Mesothelial cell of epicardium (in vitro differentiated cells): Measurements from ENCODE around the gene TCERG1L. TPM values are rescaled to one million over a fixed set of nuclear protein-coding genes. Genes with fewer than 3 reads are reported as not detected.

Source experiments
- DNase-seq, 2 experiments: peaks; one replicate each; pipeline ENCODE4 v3.0.0; 2021; ENCODE audit warnings: low spot score in 2 of 2; ENCODE audit not compliant: unreplicated experiment in 2 of 2
- H3K27ac Mint-ChIP-seq: 2 replicates; pipeline ENCODE4 v1.8.0; 2021; ENCODE audit warnings: mixed read lengths
- H3K27me3 Mint-ChIP-seq: 2 replicates; pipeline ENCODE4 v1.8.0; 2021; ENCODE audit warnings: low read depth, mixed read lengths
- H3K36me3 Mint-ChIP-seq: 2 replicates; pipeline ENCODE4 v1.8.0; 2021; ENCODE audit warnings: mixed read lengths
- H3K4me1 Mint-ChIP-seq: 2 replicates; pipeline ENCODE4 v1.8.0; 2021; ENCODE audit warnings: mixed read lengths
- H3K4me3 Mint-ChIP-seq: 2 replicates; pipeline ENCODE4 v1.8.0; 2021; ENCODE audit warnings: mild to moderate bottlenecking, moderate library complexity, mixed read lengths
- H3K9me3 Mint-ChIP-seq: 2 replicates; pipeline ENCODE4 v1.8.0; 2021; ENCODE audit warnings: mixed read lengths
- CTCF ChIP-seq: fragments of 200-600 bp; sonication (generic); IDR thresholded peaks from one replicate; pipeline ENCODE4 v1.5.0; 2021; ENCODE audit warnings: antibody characterized with exemption; ENCODE audit not compliant: unreplicated experiment
- total RNA-seq: library from RNA; stranded (reverse); gene quantifications from 3 replicates; pipeline ENCODE4 v1.2.1, GENCODE V29; 2021

Gene TCERG1L
- total RNA-seq, 1 donor from 2014 or later, result 0.63 TPM

GRCh38 chr10:131219584-131219886, 92.0 kb downstream of the TCERG1L start:
- no peak for TF ChIP-seq CTCF
- no peak overlapping the region for H3K4me3 Mint-ChIP-seq
- H3K27ac Mint-ChIP-seq, result no peak overlapping the region
- no peak for DNase-seq
- no peaks in the 10 kb centered on the region for H3K4me1 Mint-ChIP-seq
- H3K27me3 Mint-ChIP-seq, result peaks cover 4% of the 10 kb centered on the region
- H3K9me3 Mint-ChIP-seq, result no peaks in the 10 kb centered on the region
- no peaks in the 10 kb centered on the region for H3K36me3 Mint-ChIP-seq

- Mint-ChIP-seq H3K4me3 (no peak overlapping the region), H3K27me3 (peaks cover 4% of the 10 kb centered on the region), H3K36me3 (no peaks in the 10 kb centered on the region), H3K4me1 (no peaks in the 10 kb centered on the region), H3K27ac (no peak overlapping the region), H3K9me3 (no peaks in the 10 kb centered on the region)
- no peak for TF ChIP-seq CTCF
- no peak for DNase-seq
Observed at GRCh38 chr10:131218811-131219583, 92.5 kb downstream of the TCERG1L start.

DNA sequence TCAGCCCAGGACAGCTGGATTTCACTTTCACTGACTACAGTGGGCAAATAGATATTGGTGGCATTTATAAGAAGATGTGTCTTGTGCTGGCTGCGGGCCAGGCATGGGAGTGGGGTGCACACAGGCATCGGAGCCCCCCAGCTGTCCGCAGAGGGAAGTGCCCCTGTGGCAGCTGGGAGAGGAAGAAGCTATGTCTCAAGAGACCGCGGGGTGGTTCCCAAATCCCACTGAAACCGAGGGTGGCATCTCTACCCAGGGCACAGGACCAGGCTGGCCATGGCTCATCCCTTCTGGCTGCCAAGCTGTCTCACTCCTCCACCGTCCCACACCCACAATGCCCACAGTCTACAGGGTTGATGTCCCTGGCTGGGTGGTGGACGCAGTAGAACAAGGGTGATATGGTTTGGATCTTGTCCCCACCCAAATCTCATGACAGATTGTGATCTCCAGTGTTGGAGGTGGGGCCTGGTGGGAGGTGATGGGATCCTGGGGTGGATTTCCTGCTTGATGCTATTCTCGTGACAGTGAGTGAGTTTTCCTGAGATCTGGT, 94.8 kb downstream of the TCERG1L start:
- Mint-ChIP-seq H3K4me1 (no peaks in the 10 kb centered on the region), H3K4me3 (no peak overlapping the region), H3K27me3 (peaks cover 2% of the 10 kb centered on the region), H3K9me3 (no peaks in the 10 kb centered on the region), H3K27ac (no peak overlapping the region), H3K36me3 (no peaks in the 10 kb centered on the region)
- DNase-seq, result peak in 1 of 2 experiments; percentile 5
- TF ChIP-seq CTCF, result no peak

- peak in 1 of 2 experiments; percentile 3 for DNase-seq
- Mint-ChIP-seq H3K9me3 (no peaks in the 10 kb centered on the region), H3K27me3 (peaks cover 2% of the 10 kb centered on the region), H3K4me1 (no peaks in the 10 kb centered on the region), H3K36me3 (no peaks in the 10 kb centered on the region), H3K4me3 (no peak overlapping the region), H3K27ac (no peak overlapping the region)
- no peak for TF ChIP-seq CTCF
Observed at GRCh38 chr10:131215776-131216175, 95.7 kb downstream of the TCERG1L start.

DNA sequence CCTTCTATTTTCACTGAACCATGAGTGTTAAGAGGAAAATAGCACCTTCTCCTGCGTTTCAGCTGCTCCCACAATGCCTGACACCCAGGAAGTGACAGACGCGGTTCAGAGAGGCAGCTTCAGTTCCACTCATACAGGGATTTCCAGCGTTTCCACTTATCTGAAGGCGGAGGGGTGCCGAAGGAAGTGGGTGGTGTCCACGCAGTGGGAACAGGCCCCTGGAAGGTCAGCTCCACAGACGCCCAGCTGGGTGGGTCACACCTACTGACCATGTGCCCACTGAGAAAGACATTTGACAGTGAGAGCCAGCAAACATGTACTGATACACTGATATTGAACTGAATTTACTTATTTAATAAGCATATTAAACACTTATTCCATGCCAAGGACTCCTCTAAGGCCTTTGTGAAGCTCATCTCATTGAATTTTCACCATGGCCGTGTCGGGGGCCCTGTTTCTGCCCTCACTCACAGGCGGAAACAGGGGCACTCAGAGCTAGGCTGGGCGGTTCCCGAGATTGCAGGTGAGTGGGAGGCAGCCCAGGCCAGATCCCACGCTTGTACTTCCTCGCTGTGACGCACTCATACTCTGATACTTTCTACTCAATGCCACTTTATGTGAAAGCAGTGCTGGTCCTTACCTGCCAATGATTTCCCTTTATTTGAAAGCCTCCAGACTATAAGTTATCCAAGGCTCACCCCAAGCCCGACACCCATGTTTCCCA, 96.8 kb downstream of the TCERG1L start:
- H3K9me3 Mint-ChIP-seq, result no peaks in the 10 kb centered on the region
- H3K36me3 Mint-ChIP-seq, result no peaks in the 10 kb centered on the region
- no peak overlapping the region for H3K27ac Mint-ChIP-seq
- no peak overlapping the region for H3K4me3 Mint-ChIP-seq
- peaks cover 2% of the 10 kb centered on the region for H3K27me3 Mint-ChIP-seq
- peak; percentile 11 to 31 for DNase-seq
- H3K4me1 Mint-ChIP-seq, result no peaks in the 10 kb centered on the region
- TF ChIP-seq CTCF, result no peak
